Fibroblast of mammary gland (primary cell): Measurements from ENCODE around the gene P2RX4.
"Not testable (repeated sequence)": the region's sequence is repeated elsewhere in the genome, so short reads cannot be mapped to it uniquely, and the experiment has no call there.

Experiments
- DNase-seq: peaks from one replicate; pipeline ENCODE4 v3.0.0-alpha.2; 2010; ENCODE audit warnings: low read depth
- H3K4me3 ChIP-seq: 2 replicates; pipeline ENCODE4 v1.5.1; 2011; ENCODE audit warnings: low read depth, mild to moderate bottlenecking, low read length, moderate library complexity; ENCODE audit not compliant: control insufficient read depth
- CTCF ChIP-seq: conservative IDR thresholded peaks from 2 replicates; pipeline ENCODE4 v1.5.1; 2011; ENCODE audit warnings: low read depth, low read length, inconsistent platforms; ENCODE audit not compliant: control insufficient read depth, insufficient read depth

P2RX4 gene

GRCh38 chr12:121188227-121188626 lies 21.7 kb upstream of the P2RX4 start:
- no peak overlapping the region for H3K4me3 ChIP-seq
- DNase-seq = no peak
- TF ChIP-seq CTCF = no peak

GRCh38 chr12:121189131-121189530 lies 20.8 kb upstream of the P2RX4 start:
- no peak for DNase-seq
- no peak overlapping the region for H3K4me3 ChIP-seq
- no peak for TF ChIP-seq CTCF

- no peak for TF ChIP-seq CTCF
- DNase-seq = no peak
Observed at GRCh38 chr12:121189619-121190155, 20.2 kb upstream of the P2RX4 start.

GRCh38 chr12:121190523-121191031 lies 19.4 kb upstream of the P2RX4 start:
- TF ChIP-seq CTCF = no peak
- H3K4me3 ChIP-seq = peak overlapping the region; percentile 10
- peak; percentile 91 for DNase-seq

More at GRCh38 chr12:121189619-121190155, 20.2 kb upstream of the P2RX4 start:
- no peak overlapping the region for H3K4me3 ChIP-seq

GRCh38 chr12:121191151-121191550 lies 18.8 kb upstream of the P2RX4 start:
- no peak for TF ChIP-seq CTCF
- H3K4me3 ChIP-seq = no peak overlapping the region
- DNase-seq = no peak

GRCh38 chr12:121196902-121197301 lies 13.0 kb upstream of the P2RX4 start:
- no peak overlapping the region for H3K4me3 ChIP-seq
- no peak for DNase-seq
- no peak for TF ChIP-seq CTCF

GRCh38 chr12:121198949-121199348 lies 11.0 kb upstream of the P2RX4 start:
- no peak overlapping the region for H3K4me3 ChIP-seq
- no peak for DNase-seq
- no peak for TF ChIP-seq CTCF

- not testable (repeated sequence) for DNase-seq
Observed at GRCh38 chr12:121201140-121201539, 8.8 kb upstream of the P2RX4 start.

More at GRCh38 chr12:121201140-121201539, 8.8 kb upstream of the P2RX4 start:
- H3K4me3 ChIP-seq = not testable (repeated sequence)
